K562 (cell line): ENCODE results near the gene SIMC1. TPM values are rescaled to one million over a fixed set of nuclear protein-coding genes. Genes with fewer than 3 reads are reported as not detected.
A peak's percentile ranks its signal among the peaks of the same experiment; 100 is the strongest.

Experiments used
- C11orf30 ChIP-seq: fragments of 450-650 bp; IDR thresholded peaks from 2 replicates; pipeline ENCODE4 v1.6.1; 2016; ENCODE audit warnings: low read depth, mild to moderate bottlenecking
- CCAR2 ChIP-seq: fragments of 200-400 bp; formaldehyde crosslinking; IDR thresholded peaks from 2 replicates; pipeline ENCODE4 v1.6.1; 2017; ENCODE audit warnings: mild to moderate bottlenecking, low read depth, low read length
- CXXC5 ChIP-seq: fragments of 250-450 bp; sonication (Bioruptor Pico); IDR thresholded peaks from 2 replicates; pipeline ENCODE4 v1.8.0; 2022; ENCODE audit warnings: inconsistent platforms, mild to moderate bottlenecking, moderate library complexity
- DNMT1 ChIP-seq: fragments of 450-650 bp; IDR thresholded peaks from 2 replicates; pipeline ENCODE4 v1.6.1; 2016; ENCODE audit warnings: antibody characterized with exemption, mild to moderate bottlenecking
- GATAD2A ChIP-seq: fragments of 450-650 bp; IDR thresholded peaks from 2 replicates; pipeline ENCODE4 v1.6.1; 2017
- NR2F6 ChIP-seq: fragments of 450-650 bp; formaldehyde crosslinking; IDR thresholded peaks from 2 replicates; pipeline ENCODE4 v1.4.0; 2020; ENCODE audit warnings: mild to moderate bottlenecking
- SIX5 ChIP-seq, 2 experiments: IDR thresholded peaks; 2 replicates each; pipeline ENCODE4 v1.6.1; 2011; ENCODE audit warnings: low read length in 2 of 2, borderline replicate concordance in 1 of 2, low read depth in 1 of 2, mild to moderate bottlenecking in 1 of 2, moderate library complexity in 1 of 2; ENCODE audit not compliant: insufficient read depth in 1 of 2
- SMARCA5 ChIP-seq: fragments of 450-650 bp; IDR thresholded peaks from 2 replicates; pipeline ENCODE4 v1.6.1; 2016
- SRSF1 ChIP-seq: fragments of 200-400 bp; formaldehyde crosslinking; IDR thresholded peaks from 2 replicates; pipeline ENCODE4 v1.6.1; 2017; ENCODE audit warnings: mild to moderate bottlenecking, low read depth, low read length, moderate library complexity
- TCF7L2 ChIP-seq: fragments of 150-350 bp; IDR thresholded peaks from 2 replicates; pipeline ENCODE4 v1.6.1; 2016; ENCODE audit warnings: low read depth, mild to moderate bottlenecking, low read length, moderate library complexity
- TRIM24 ChIP-seq, 2 experiments: fragments of 450-650 bp; IDR thresholded peaks; 2 replicates each; pipeline ENCODE4 v1.6.1; 2016
- ZNF174 ChIP-seq: fragments of 250-450 bp; sonication (Bioruptor Pico); IDR thresholded peaks from 2 replicates; pipeline ENCODE4 v1.4.0; 2020; ENCODE audit warnings: mild to moderate bottlenecking
- ZZZ3 ChIP-seq: fragments of 450-650 bp; IDR thresholded peaks from 2 replicates; pipeline ENCODE4 v1.6.1; 2016; ENCODE audit warnings: antibody characterized with exemption, mild to moderate bottlenecking, moderate library complexity
- polyA plus RNA-seq, 8 experiments: library from polyadenylated mRNA; depleted of rRNA in 4 of 8; stranded (reverse) in 5 of 8; unstranded in 3 of 8; fragments of >200 nt; fragmentation: Nextera tagmentation in 2 of 8; fragmentation: Illumina TruSeq in 1 of 8; extraction: Ambion mirVana in 2 of 8; extraction: Trizol in 1 of 8; gene quantifications; 2 replicates each; pipeline versions ENCODE4 v1.2.1 to v1.2.3, GENCODE V29; 2011 to 2014; ENCODE audit warnings: inconsistent platforms in 1 of 8, missing spikeins in 1 of 8
- total RNA-seq, 7 experiments: library from RNA; depleted of rRNA in 6 of 7; stranded (reverse); fragments of >200 nt in 6 of 7; fragmentation: Illumina TruSeq in 2 of 7; extraction: Trizol in 2 of 7; gene quantifications; 2 replicates each; pipeline versions ENCODE4 v1.2.1 to v1.2.3, GENCODE V29; 2011 to 2021; ENCODE audit warnings: low replicate concordance in 1 of 7
- TF ChIP-seq, protein P1 (sequence below): fragments of 250-450 bp; sonication (Bioruptor Pico); IDR thresholded peaks from 2 replicates; pipeline ENCODE4 v1.5.0; 2020; ENCODE audit warnings: mild to moderate bottlenecking, borderline replicate concordance
- TF ChIP-seq, protein P2 (sequence below): fragments of 200-600 bp; sonication (generic); IDR thresholded peaks from one replicate; pipeline ENCODE4 v1.6.1; 2012; ENCODE audit warnings: mild to moderate bottlenecking, low read depth, low read length, inconsistent platforms

SIMC1 gene
- total and polyA plus RNA-seq, 9 of the 15 experiments (the other 6 are each of a cell fraction or from before 2014, with no cell fraction given) = 7.2 to 36.3 (median 14.7) TPM

DNA sequence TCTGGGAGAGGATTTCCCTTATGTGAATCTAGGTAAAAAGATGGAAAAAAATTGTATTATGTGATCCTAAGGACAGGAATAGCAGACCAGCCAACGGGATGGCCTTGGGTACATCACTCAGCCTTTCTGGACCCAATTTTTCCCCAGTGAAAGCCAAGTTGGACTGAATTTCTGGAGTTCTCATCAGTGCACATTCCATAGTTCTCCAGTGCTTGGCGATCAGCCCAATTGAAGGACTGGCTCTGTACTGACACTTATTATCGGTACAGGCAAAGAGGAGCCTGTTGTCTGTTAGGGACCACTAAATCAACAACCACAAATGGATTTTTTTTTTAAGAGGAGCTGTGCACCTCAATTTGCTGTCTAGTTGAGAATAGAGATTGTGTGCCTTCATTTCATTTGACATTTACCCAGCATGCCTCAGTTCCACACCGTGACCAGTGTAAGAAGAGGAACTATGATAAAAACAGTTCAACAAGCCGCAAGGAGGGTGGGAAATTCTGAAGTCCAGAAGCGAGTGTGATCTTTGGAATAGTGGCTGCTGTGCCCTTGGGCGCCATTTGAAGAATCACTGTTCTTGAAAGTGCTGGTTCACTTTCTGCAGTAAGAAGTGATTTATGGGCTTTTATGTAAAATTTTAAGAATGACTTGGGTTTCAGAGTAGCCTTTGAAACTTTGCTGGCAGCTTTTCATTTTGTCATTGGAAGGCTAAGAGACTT is 135.0 kb downstream of the SIMC1 start (continued):
- TF ChIP-seq CXXC5 (CRISPR knock-in tag) (0 out of 2 replicates have a peak, but pooled peaks have one; percentile 34), DNMT1 (no peak), SRSF1 (no peak), SMARCA5 (no peak), GATAD2A (no peak), SIX5 (IDR thresholded peaks at IDR 0.05; ENCODE audit: borderline replicate concordance in 1 of 2, insufficient read depth in 1 of 2, low read depth in 1 of 2, low read length in 2 of 2) (no peak), ZZZ3 (no peak), ZNF174 (CRISPR knock-in tag) (no peak), CCAR2 (no peak), C11orf30 (no peak), NR2F6 (CRISPR knock-in tag) (no peak), TCF7L2 (no peak), TRIM24 (IDR thresholded peaks at IDR 0.05) (no peak)
- TF ChIP-seq, protein P1, sequence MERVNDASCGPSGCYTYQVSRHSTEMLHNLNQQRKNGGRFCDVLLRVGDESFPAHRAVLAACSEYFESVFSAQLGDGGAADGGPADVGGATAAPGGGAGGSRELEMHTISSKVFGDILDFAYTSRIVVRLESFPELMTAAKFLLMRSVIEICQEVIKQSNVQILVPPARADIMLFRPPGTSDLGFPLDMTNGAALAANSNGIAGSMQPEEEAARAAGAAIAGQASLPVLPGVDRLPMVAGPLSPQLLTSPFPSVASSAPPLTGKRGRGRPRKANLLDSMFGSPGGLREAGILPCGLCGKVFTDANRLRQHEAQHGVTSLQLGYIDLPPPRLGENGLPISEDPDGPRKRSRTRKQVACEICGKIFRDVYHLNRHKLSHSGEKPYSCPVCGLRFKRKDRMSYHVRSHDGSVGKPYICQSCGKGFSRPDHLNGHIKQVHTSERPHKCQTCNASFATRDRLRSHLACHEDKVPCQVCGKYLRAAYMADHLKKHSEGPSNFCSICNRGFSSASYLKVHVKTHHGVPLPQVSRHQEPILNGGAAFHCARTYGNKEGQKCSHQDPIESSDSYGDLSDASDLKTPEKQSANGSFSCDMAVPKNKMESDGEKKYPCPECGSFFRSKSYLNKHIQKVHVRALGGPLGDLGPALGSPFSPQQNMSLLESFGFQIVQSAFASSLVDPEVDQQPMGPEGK = no peak
- TF ChIP-seq, protein P2, sequence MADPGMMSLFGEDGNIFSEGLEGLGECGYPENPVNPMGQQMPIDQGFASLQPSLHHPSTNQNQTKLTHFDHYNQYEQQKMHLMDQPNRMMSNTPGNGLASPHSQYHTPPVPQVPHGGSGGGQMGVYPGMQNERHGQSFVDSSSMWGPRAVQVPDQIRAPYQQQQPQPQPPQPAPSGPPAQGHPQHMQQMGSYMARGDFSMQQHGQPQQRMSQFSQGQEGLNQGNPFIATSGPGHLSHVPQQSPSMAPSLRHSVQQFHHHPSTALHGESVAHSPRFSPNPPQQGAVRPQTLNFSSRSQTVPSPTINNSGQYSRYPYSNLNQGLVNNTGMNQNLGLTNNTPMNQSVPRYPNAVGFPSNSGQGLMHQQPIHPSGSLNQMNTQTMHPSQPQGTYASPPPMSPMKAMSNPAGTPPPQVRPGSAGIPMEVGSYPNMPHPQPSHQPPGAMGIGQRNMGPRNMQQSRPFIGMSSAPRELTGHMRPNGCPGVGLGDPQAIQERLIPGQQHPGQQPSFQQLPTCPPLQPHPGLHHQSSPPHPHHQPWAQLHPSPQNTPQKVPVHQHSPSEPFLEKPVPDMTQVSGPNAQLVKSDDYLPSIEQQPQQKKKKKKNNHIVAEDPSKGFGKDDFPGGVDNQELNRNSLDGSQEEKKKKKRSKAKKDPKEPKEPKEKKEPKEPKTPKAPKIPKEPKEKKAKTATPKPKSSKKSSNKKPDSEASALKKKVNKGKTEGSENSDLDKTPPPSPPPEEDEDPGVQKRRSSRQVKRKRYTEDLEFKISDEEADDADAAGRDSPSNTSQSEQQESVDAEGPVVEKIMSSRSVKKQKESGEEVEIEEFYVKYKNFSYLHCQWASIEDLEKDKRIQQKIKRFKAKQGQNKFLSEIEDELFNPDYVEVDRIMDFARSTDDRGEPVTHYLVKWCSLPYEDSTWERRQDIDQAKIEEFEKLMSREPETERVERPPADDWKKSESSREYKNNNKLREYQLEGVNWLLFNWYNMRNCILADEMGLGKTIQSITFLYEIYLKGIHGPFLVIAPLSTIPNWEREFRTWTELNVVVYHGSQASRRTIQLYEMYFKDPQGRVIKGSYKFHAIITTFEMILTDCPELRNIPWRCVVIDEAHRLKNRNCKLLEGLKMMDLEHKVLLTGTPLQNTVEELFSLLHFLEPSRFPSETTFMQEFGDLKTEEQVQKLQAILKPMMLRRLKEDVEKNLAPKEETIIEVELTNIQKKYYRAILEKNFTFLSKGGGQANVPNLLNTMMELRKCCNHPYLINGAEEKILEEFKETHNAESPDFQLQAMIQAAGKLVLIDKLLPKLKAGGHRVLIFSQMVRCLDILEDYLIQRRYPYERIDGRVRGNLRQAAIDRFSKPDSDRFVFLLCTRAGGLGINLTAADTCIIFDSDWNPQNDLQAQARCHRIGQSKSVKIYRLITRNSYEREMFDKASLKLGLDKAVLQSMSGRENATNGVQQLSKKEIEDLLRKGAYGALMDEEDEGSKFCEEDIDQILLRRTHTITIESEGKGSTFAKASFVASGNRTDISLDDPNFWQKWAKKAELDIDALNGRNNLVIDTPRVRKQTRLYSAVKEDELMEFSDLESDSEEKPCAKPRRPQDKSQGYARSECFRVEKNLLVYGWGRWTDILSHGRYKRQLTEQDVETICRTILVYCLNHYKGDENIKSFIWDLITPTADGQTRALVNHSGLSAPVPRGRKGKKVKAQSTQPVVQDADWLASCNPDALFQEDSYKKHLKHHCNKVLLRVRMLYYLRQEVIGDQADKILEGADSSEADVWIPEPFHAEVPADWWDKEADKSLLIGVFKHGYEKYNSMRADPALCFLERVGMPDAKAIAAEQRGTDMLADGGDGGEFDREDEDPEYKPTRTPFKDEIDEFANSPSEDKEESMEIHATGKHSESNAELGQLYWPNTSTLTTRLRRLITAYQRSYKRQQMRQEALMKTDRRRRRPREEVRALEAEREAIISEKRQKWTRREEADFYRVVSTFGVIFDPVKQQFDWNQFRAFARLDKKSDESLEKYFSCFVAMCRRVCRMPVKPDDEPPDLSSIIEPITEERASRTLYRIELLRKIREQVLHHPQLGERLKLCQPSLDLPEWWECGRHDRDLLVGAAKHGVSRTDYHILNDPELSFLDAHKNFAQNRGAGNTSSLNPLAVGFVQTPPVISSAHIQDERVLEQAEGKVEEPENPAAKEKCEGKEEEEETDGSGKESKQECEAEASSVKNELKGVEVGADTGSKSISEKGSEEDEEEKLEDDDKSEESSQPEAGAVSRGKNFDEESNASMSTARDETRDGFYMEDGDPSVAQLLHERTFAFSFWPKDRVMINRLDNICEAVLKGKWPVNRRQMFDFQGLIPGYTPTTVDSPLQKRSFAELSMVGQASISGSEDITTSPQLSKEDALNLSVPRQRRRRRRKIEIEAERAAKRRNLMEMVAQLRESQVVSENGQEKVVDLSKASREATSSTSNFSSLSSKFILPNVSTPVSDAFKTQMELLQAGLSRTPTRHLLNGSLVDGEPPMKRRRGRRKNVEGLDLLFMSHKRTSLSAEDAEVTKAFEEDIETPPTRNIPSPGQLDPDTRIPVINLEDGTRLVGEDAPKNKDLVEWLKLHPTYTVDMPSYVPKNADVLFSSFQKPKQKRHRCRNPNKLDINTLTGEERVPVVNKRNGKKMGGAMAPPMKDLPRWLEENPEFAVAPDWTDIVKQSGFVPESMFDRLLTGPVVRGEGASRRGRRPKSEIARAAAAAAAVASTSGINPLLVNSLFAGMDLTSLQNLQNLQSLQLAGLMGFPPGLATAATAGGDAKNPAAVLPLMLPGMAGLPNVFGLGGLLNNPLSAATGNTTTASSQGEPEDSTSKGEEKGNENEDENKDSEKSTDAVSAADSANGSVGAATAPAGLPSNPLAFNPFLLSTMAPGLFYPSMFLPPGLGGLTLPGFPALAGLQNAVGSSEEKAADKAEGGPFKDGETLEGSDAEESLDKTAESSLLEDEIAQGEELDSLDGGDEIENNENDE = no peak
